Keratinocyte (primary cell): ENCODE results near the gene PNKP. TPM values are rescaled to one million over a fixed set of nuclear protein-coding genes. Genes with fewer than 3 reads are reported as not detected.

Experiments used
- DNase-seq: peaks from one replicate; pipeline ENCODE4 v3.0.0-alpha.2; 2011; ENCODE audit warnings: low read depth, missing footprints, low spot score
- FAIRE-seq: peaks from 2 replicates; lab custom pipeline; 2011; peaks lifted over from hg19 to GRCh38; lab: Jason Lieb, UNC
- H2AFZ ChIP-seq: 2 replicates; pipeline ENCODE4 v1.6.0; 2012; ENCODE audit warnings: low read length, control low read depth, inconsistent platforms; ENCODE audit not compliant: control insufficient read depth
- H3K27ac ChIP-seq: 2 replicates; pipeline ENCODE4 v1.5.1; 2011; ENCODE audit warnings: low read length; ENCODE audit not compliant: control insufficient read depth, insufficient read depth
- H3K27me3 ChIP-seq: 3 replicates; pipeline ENCODE4 v1.6.0; 2011; ENCODE audit warnings: low read length; ENCODE audit not compliant: control insufficient read depth, insufficient read depth; ENCODE audit errors: extremely low read depth
- H3K36me3 ChIP-seq, 2 experiments: 2 replicates in 1 of 2; 3 replicates in 1 of 2; pipeline ENCODE4 v1.5.1; 2011; ENCODE audit warnings: low read length in 2 of 2, mild to moderate bottlenecking in 1 of 2; ENCODE audit not compliant: control insufficient read depth in 2 of 2, insufficient read depth in 2 of 2; ENCODE audit errors: extremely low read depth in 1 of 2
- H3K4me1 ChIP-seq: 3 replicates; pipeline ENCODE4 v1.5.1; 2011; ENCODE audit warnings: low read length; ENCODE audit not compliant: control insufficient read depth, insufficient read depth; ENCODE audit errors: extremely low read depth
- H3K4me2 ChIP-seq: 3 replicates; pipeline ENCODE4 v1.6.0; 2011; ENCODE audit warnings: low read depth, low read length; ENCODE audit not compliant: control insufficient read depth, insufficient read depth; ENCODE audit errors: extremely low read depth
- H3K4me3 ChIP-seq, 3 experiments: fragments of 200-600 bp in 1 of 3; sonication (generic) in 1 of 3; 2 replicates in 2 of 3; 3 replicates in 1 of 3; pipeline ENCODE4 v1.5.1; 2011 to 2016; ENCODE audit warnings: low read length in 3 of 3, mild to moderate bottlenecking in 3 of 3, control low read depth in 2 of 3, inconsistent platforms in 1 of 3, low read depth in 1 of 3, mixed read lengths in 1 of 3, mixed run types in 1 of 3, moderate library complexity in 1 of 3; ENCODE audit not compliant: control insufficient read depth in 2 of 3, insufficient read depth in 2 of 3; ENCODE audit errors: extremely low read depth in 1 of 3
- H3K79me2 ChIP-seq: 2 replicates; pipeline ENCODE4 v1.6.0; 2012; ENCODE audit warnings: low read length; ENCODE audit not compliant: control insufficient read depth, insufficient read depth
- H3K9ac ChIP-seq: 3 replicates; pipeline ENCODE4 v1.6.0; 2011; ENCODE audit warnings: low read length; ENCODE audit not compliant: control insufficient read depth, insufficient read depth; ENCODE audit errors: extremely low read depth
- H3K9me1 ChIP-seq: 3 replicates; pipeline ENCODE4 v1.6.0; 2011; ENCODE audit warnings: low read length; ENCODE audit not compliant: control insufficient read depth, insufficient read depth; ENCODE audit errors: extremely low read depth
- H3K9me3 ChIP-seq: 2 replicates; pipeline ENCODE4 v1.5.1; 2012; ENCODE audit warnings: low read depth, low read length; ENCODE audit not compliant: control insufficient read depth
- H4K20me1 ChIP-seq: 3 replicates; pipeline ENCODE4 v1.6.0; 2011; ENCODE audit warnings: low read length; ENCODE audit not compliant: control insufficient read depth, insufficient read depth; ENCODE audit errors: extremely low read depth
- CTCF ChIP-seq, 3 experiments: IDR thresholded peaks in 1 of 3; conservative IDR thresholded peaks in 1 of 3; optimal IDR thresholded peaks in 1 of 3; 2 replicates in 2 of 3; 3 replicates in 1 of 3; pipeline versions ENCODE3 to v1.5.1; 2011; ENCODE audit warnings: low read length in 3 of 3, mild to moderate bottlenecking in 3 of 3, moderate library complexity in 2 of 3, control low read depth in 1 of 3, inconsistent platforms in 1 of 3; ENCODE audit not compliant: insufficient read depth in 2 of 3; ENCODE audit errors: extremely low read depth in 1 of 3
- EZH2 ChIP-seq: IDR thresholded peaks from one replicate; pipeline ENCODE4 v1.6.1; 2012; ENCODE audit warnings: inconsistent platforms, mild to moderate bottlenecking, low read length, moderate library complexity
- dilution Hi-C: fragments of 300-500 bp; cut with MboI; formaldehyde crosslinking; loops from one replicate; pipeline ENCODE4 v1.7.0; 2020; ENCODE audit warnings: low sequenced_read_pairs; ENCODE audit not compliant: extremely low pct_ligation_motif_present
- polyA plus RNA-seq, 5 experiments: library from polyadenylated mRNA; depleted of rRNA in 3 of 5; stranded (reverse) in 3 of 5; stranded (forward) in 1 of 5; unstranded in 1 of 5; fragments of >200 nt; gene quantifications; 1 replicate in 1 of 5; 2 replicates in 3 of 5; 3 replicates in 1 of 5; pipeline versions ENCODE4 v1.2.1 to v1.2.3, GENCODE V29; 2011 to 2012; ENCODE audit warnings: missing spikeins in 2 of 5, low read depth in 1 of 5, low replicate concordance in 1 of 5

The PNKP gene
- polyA plus RNA-seq, 1 donor (not counting 4 experiments of a cell fraction or from before 2014, with no cell fraction given): 19.3 TPM

GRCh38 chr19:49850487-49851342 lies 16.7 kb downstream of the PNKP start, which contains the start of gene PTOV1:
Gene PTOV1, plus strand, starts transcription at chr19:49851159.
- no peak for FAIRE-seq
- dilution Hi-C loops: no loop called here
- peaks cover 5% of the 10 kb centered on the region for H4K20me1 ChIP-seq

GRCh38 chr19:49850221-49850486 lies 17.2 kb downstream of the PNKP start:
- Histone ChIP-seq H3K4me1 (peaks cover 26% of the 10 kb centered on the region), H3K79me2 (peaks cover 22% of the 10 kb centered on the region), H2AFZ (peak overlapping the region; percentile 71), H3K27me3 (no peaks in the 10 kb centered on the region), H3K9ac (peak overlapping the region; percentile 94), H3K4me3 (peak overlapping the region; percentile 83 to 94 (median 88)), H3K9me3 (no peaks in the 10 kb centered on the region), H3K36me3 (peaks cover 0 to 4% of the 10 kb centered on the region in 2 experiments), H4K20me1 (peaks cover 5% of the 10 kb centered on the region), H3K4me2 (peak overlapping the region; percentile 92), H3K27ac (peak overlapping the region; percentile 93), H3K9me1 (no peaks in the 10 kb centered on the region)
- FAIRE-seq (no peak), DNase-seq (no peak)
- no peak for TF ChIP-seq EZH2
- TF ChIP-seq CTCF (optimal IDR thresholded peaks at IDR 0.05 in 1 of 3, IDR thresholded peaks at IDR 0.05 in 1 of 3, conservative IDR thresholded peaks at IDR 0.05 in 1 of 3; ENCODE audit: extremely low read depth in 1 of 3, insufficient read depth in 2 of 3, low read length in 3 of 3): no peak
- dilution Hi-C loops: no loop called here

More at GRCh38 chr19:49850487-49851342, 16.7 kb downstream of the PNKP start, which contains the start of gene PTOV1:
- TF ChIP-seq EZH2 (no peak), CTCF (optimal IDR thresholded peaks at IDR 0.05 in 1 of 3, IDR thresholded peaks at IDR 0.05 in 1 of 3, conservative IDR thresholded peaks at IDR 0.05 in 1 of 3; ENCODE audit: extremely low read depth in 1 of 3, insufficient read depth in 2 of 3, low read length in 3 of 3) (no peak)
- Histone ChIP-seq H3K4me2 (peak within 1 kb of the TSS; percentile 92), H3K4me3 (peak within 1 kb of the TSS; percentile 83 to 94 (median 88)), H3K27me3 (no peaks in the 10 kb centered on the region), H3K79me2 (peaks cover 22% of the 10 kb centered on the region), H3K27ac (peak within 1 kb of the TSS; percentile 93), H2AFZ (peak within 1 kb of the TSS; percentile 85), H3K4me1 (peaks cover 26% of the 10 kb centered on the region), H3K36me3 (peaks cover 0 to 5% of the 10 kb centered on the region in 2 experiments), H3K9me1 (no peaks in the 10 kb centered on the region), H3K9me3 (no peaks in the 10 kb centered on the region), H3K9ac (peak within 1 kb of the TSS; percentile 94)
- no peak for DNase-seq
